ENCODE data around the gene CD83.

DNA sequence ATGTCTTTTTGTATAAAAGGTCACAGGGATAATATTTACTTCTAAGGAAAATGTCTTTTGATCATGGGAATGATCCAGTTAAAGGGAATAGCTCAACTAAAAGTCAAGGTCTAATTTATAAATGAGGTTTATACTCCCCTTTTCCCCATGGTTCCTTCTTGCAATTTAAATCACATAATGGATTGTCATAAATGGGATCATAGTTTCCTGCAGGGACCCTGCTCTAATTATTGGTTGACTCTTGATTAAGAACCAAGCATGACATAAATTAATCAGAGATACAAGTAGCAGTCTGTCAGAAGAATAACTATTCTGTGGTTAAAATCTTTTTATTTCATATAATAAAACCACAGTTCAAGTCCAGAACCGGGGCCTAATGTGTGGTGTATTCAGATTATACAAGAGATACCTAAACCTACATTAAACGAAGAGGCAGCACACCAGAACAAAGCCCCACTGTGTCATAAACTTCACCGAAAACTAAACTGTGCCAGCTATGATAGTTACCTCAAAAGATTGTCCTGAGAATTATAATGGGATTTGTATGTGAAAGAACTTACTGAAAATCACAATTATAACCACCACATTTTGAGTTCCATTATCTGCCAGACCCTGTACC, 43.0 kb upstream of the CD83 start:
- TF ChIP-seq, protein P1, sequence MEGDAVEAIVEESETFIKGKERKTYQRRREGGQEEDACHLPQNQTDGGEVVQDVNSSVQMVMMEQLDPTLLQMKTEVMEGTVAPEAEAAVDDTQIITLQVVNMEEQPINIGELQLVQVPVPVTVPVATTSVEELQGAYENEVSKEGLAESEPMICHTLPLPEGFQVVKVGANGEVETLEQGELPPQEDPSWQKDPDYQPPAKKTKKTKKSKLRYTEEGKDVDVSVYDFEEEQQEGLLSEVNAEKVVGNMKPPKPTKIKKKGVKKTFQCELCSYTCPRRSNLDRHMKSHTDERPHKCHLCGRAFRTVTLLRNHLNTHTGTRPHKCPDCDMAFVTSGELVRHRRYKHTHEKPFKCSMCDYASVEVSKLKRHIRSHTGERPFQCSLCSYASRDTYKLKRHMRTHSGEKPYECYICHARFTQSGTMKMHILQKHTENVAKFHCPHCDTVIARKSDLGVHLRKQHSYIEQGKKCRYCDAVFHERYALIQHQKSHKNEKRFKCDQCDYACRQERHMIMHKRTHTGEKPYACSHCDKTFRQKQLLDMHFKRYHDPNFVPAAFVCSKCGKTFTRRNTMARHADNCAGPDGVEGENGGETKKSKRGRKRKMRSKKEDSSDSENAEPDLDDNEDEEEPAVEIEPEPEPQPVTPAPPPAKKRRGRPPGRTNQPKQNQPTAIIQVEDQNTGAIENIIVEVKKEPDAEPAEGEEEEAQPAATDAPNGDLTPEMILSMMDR (IDR thresholded peaks at IDR 0.05), result no peak
- no peak for TF ChIP-seq POLR2A (IDR thresholded peaks at IDR 0.05)

Measured in uterus (tissue), 2 donors.